Measurements from ENCODE around the gene ANXA4. TPM values are rescaled to one million over a fixed set of nuclear protein-coding genes. Genes with fewer than 3 reads are reported as not detected.

The ANXA4 gene
- total and polyA plus RNA-seq, 2 of the 13 experiments (the other 11 are each of a cell fraction or from before 2014, with no cell fraction given): 155 to 168 TPM

GRCh38 chr2:69714539-69715220, 27.3 kb upstream of the ANXA4 start (continued):
- 0 out of 2 replicates have a peak, but pooled peaks have one; percentile 51 for TF ChIP-seq MTERF4 (CRISPR knock-in tag; IDR thresholded peaks at IDR 0.05)
- peak; percentile 25; the same call in 1 of the 2 replicates for TF ChIP-seq SP5 (CRISPR knock-in tag; IDR thresholded peaks at IDR 0.05; ENCODE audit: borderline replicate concordance, low read depth)
- TF ChIP-seq ZNF274 (CRISPR knock-in tag; IDR thresholded peaks at IDR 0.05): peak; percentile 34; the same call in 1 of the 2 replicates
- 0 out of 2 replicates have a peak, but pooled peaks have one; percentile 27 for TF ChIP-seq MED1 (CRISPR knock-in tag; IDR thresholded peaks at IDR 0.05)
- 0 out of 2 replicates have a peak, but pooled peaks have one; percentile 50 for TF ChIP-seq ARID5B (CRISPR knock-in tag; IDR thresholded peaks at IDR 0.05)
- TF ChIP-seq STAG1 (CRISPR knock-in tag; IDR thresholded peaks at IDR 0.05): peak; percentile 97
- TF ChIP-seq ZKSCAN8 (CRISPR knock-in tag; IDR thresholded peaks at IDR 0.05; ENCODE audit: borderline replicate concordance): 0 out of 2 replicates have a peak, but pooled peaks have one; percentile 61
- 0 out of 2 replicates have a peak, but pooled peaks have one; percentile 31 for TF ChIP-seq ZGPAT (CRISPR knock-in tag; IDR thresholded peaks at IDR 0.05)
- peak in 1 of 2 experiments; percentile 63; a peak in 2 of 4 replicates for TF ChIP-seq KLF16 (CRISPR knock-in tag; IDR thresholded peaks at IDR 0.05)
- TF ChIP-seq ZNF574 (CRISPR knock-in tag; IDR thresholded peaks at IDR 0.05): peak; percentile 22; the same call in 1 of the 2 replicates
- TF ChIP-seq FOXK1 (CRISPR knock-in tag; IDR thresholded peaks at IDR 0.05; ENCODE audit: borderline replicate concordance, low read depth): 0 out of 2 replicates have a peak, but pooled peaks have one; percentile 27
- TF ChIP-seq GATAD1 (CRISPR knock-in tag; IDR thresholded peaks at IDR 0.05): peak; percentile 46; the same call in 1 of the 2 replicates
- 0 out of 2 replicates have a peak, but pooled peaks have one; percentile 59 for TF ChIP-seq ZNF792 (CRISPR knock-in tag; IDR thresholded peaks at IDR 0.05)
- 0 out of 2 replicates have a peak, but pooled peaks have one; percentile 25 for TF ChIP-seq UBTF (CRISPR knock-in tag; IDR thresholded peaks at IDR 0.05)
- peak; percentile 35; the same call in 1 of the 2 replicates for TF ChIP-seq ZFX (CRISPR knock-in tag; IDR thresholded peaks at IDR 0.05; ENCODE audit: low read depth)
- peak; percentile 47; the same call in 1 of the 2 replicates for TF ChIP-seq TARDBP (CRISPR knock-in tag; IDR thresholded peaks at IDR 0.05)

Measured in HepG2 (cell line).